Measurements from ENCODE around the gene CCDC9B.

CCDC9B gene

GRCh38 chr15:40282147-40282868 lies 58.4 kb downstream of the CCDC9B start:
- Histone ChIP-seq H3K27me3 (replicated peaks; ENCODE audit: control insufficient read depth, insufficient read depth, low read length) (peaks cover 36% of the 10 kb centered on the region), H3K36me3 (ENCODE audit: control insufficient read depth, insufficient read depth, low read length, severe bottlenecking) (no peaks in the 10 kb centered on the region), H3K4me3 (ENCODE audit: low read length) (peak overlapping the region; percentile 56), H3K9ac (ENCODE audit: low read length) (no peak overlapping the region), H3K9me3 (ENCODE audit: control insufficient read depth, low read length) (no peaks in the 10 kb centered on the region), H3K4me1 (ENCODE audit: control insufficient read depth, insufficient read depth, low read length) (peaks cover 17% of the 10 kb centered on the region)
- DNase-seq (ENCODE audit: low read depth), result peak; percentile 36

- peaks cover 40% of the 10 kb centered on the region for H3K27me3 ChIP-seq (replicated peaks; ENCODE audit: control insufficient read depth, insufficient read depth, low read length)
- no peak overlapping the region for H3K9ac ChIP-seq (ENCODE audit: low read length)
- H3K4me3 ChIP-seq (ENCODE audit: low read length), result peak overlapping the region; percentile 56
Observed at GRCh38 chr15:40281801-40282146, 59.0 kb downstream of the CCDC9B start.

More at GRCh38 chr15:40281801-40282146, 59.0 kb downstream of the CCDC9B start:
- no peaks in the 10 kb centered on the region for H3K9me3 ChIP-seq (ENCODE audit: control insufficient read depth, low read length)
- peak; percentile 21 for DNase-seq (ENCODE audit: low read depth)
- H3K4me1 ChIP-seq (ENCODE audit: control insufficient read depth, insufficient read depth, low read length), result peaks cover 17% of the 10 kb centered on the region
- H3K36me3 ChIP-seq (ENCODE audit: control insufficient read depth, insufficient read depth, low read length, severe bottlenecking), result no peaks in the 10 kb centered on the region

All from adipocyte (in vitro differentiated cells).